TTC549 (cell line): ENCODE results near the gene CCHCR1.

Experiments used
- FAIRE-seq: peaks from 2 replicates; lab custom pipeline; 2012; peaks lifted over from hg19 to GRCh38; lab: Jason Lieb, UNC

Gene CCHCR1

DNA sequence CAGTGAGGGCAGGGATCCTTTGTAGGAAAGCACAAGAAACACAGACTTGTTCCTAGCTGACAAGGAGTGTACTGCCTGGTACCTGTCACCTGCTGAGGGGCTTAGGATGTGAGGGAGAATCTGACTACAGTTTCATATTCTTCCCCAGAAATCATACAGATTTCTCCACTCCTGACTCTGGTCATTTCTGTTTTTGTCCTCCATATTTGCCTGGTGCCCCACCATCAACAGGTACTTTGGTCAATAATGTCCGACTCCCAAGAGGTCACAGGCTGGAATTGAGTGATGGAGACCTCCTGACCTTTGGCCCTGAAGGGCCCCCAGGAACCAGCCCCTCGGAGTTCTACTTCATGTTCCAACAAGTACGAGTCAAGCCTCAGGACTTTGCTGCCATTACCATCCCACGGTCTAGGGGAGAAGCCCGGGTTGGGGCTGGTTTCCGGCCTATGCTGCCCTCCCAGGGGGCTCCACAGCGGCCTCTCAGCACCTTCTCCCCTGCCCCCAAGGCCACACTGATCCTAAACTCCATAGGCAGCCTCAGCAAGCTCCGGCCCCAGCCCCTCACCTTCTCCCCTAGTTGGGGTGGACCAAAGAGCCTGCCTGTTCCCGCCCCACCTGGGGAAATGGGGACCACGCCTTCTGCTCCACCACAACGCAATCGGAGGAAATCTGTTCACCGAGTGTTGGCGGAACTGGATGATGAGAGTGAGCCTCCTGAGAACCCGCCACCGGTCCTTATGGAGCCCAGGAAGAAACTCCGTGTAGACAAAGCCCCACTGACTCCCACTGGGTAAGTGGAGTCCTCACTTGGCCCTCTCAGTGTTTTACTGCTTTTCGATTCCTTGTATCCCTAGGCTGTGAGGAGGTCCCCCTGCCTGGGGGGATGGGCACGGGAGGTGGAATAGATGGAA, 3.9 kb upstream of the CCHCR1 start:
- FAIRE-seq, result no peak

DNA sequence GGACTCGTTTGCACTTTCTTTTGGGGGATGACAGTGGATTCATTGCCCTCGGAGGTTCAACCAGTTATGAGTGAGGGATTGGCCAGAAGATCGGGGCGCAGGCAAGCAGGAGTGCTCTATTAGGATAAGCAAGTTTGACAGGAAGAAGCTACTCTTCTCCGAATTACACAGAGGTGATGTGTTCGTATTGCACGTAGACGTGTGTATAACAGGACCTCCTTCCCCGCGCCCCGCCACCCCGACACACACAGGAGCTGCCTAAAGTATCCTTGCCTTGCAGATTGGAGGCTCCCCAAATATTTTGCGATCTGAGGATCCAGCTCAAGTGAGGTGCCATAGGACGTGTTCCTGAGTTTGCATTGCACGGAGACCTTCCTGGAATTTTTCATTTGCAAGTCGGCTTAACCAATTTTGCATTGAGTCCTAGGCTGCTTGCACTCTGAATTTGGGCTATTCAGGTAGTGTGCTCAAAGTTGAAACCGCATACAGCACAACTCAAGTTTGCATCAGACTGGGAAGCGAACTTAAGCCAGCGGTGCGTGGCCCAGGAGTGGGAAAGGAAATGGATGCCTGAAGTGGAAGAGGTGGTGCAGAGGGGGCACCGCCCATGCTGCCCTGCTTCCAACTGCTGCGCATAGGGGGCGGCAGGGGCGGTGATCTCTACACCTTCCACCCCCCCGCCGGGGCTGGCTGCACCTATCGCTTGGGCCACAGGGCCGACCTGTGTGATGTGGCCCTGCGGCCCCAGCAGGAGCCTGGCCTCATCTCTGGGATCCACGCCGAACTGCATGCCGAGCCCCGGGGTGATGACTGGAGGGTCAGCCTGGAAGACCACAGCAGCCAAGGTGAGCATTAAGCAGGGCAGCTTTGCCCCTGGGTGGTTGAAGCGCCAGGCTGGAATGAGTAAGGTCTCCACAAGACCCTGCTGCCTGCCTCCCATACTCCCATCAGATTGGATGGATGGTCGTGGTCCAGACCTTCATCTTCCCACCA, 1.6 kb upstream of the CCHCR1 start:
- FAIRE-seq, result no peak

DNA sequence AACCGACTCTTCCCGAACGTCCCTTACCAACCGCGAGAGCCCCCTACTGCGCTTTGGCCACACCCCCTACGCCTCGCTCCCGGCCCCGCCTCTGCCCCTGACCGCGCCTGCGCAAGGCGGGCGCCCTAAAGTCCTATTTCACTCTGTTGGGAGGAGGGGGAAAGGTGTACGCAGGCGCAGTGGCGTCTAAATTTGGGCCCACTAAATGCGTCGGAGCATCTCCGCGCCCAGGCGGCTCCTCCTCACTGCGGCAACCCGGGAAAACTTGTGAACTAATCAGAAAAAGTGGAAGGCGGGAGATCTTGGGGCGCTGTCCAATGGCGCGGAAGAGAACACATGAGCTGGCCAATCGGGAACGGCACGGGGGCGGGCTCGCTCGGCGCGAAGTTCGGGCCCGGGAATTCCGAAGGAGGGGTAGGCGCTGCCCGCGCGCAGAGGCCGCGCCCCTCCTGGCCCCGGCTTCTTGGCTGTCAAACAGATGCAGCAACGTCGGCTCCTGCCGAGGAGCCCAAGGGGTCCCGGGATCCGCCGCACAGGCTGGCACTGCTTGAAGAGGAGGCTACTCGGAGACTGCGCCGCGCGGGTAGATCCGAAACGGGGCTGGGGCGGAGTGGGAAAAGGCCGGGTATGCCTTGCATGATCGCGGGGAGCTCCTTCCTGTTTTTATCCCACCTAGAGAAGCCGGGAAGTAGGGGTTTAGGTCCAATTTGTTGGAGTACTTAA, 699 bp upstream of the CCHCR1 start, which contains the start of gene TCF19:
Gene TCF19 (plus strand): TSS at position 450 of the 723 bp plus-strand sequence. CDS start 881 bp downstream, outside the sequence.
- peak; percentile 92 for FAIRE-seq

DNA sequence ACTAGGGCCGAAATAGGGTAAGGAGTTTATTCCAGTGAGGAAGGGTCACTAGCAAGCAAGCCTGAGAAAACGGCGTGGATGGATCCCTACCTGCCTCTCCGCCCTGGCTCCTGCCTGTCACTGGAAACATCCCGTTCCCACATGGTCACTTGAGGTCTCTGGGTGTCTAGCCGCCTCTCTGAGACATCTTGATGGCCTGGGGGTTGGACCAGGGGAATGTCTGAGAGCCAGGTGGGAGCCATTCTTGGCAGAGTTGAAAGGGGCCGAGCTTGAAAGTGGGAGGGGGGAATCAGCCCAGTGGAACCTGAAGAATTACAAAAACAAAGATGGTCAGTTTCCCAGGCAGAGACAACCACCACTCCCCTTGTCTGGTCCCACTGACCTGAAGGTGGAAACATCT, 961 bp downstream of the CCHCR1 start:
- no peak for FAIRE-seq

DNA sequence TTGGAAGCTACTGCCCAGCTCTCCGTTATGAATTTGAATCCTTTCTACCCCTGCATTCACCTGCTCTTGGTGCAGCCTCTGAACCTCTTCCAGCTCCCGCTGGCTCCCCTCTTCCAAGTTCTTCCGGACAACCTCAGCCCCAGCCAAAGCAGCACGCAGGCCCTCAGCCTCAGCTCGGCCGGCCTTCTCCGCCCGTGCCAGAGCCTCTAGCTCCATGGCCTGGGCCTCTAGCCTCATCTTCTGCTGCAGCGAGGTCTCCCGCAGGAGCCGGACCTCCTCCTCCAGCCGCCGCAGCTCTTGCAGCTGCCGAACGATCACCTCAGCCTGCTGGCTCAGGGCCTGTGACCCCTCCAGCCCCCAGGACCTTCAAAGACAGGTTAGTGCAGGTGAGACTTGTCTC, 3.2 kb downstream of the CCHCR1 start:
- FAIRE-seq, result no peak

DNA sequence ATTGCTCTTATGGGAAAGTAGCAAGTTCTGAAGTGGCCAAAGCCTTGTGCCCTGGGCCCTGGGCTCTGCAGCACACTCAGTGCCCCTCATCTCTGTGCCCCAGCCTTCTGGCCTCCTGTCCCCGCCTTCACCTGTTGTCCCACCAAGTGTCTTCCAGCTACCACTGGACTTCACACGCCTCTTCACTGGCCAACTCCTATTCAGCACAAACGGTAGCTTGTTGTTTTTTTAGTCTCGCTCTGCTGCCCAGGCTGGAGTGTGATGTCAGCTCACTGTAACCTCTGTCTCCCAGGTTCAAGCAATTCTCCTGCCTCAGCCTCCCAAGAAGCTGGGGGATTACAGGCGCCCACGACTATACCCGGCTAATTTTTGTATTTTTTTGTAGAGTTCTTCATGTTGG, 4.8 kb downstream of the CCHCR1 start:
- FAIRE-seq, result no peak

DNA sequence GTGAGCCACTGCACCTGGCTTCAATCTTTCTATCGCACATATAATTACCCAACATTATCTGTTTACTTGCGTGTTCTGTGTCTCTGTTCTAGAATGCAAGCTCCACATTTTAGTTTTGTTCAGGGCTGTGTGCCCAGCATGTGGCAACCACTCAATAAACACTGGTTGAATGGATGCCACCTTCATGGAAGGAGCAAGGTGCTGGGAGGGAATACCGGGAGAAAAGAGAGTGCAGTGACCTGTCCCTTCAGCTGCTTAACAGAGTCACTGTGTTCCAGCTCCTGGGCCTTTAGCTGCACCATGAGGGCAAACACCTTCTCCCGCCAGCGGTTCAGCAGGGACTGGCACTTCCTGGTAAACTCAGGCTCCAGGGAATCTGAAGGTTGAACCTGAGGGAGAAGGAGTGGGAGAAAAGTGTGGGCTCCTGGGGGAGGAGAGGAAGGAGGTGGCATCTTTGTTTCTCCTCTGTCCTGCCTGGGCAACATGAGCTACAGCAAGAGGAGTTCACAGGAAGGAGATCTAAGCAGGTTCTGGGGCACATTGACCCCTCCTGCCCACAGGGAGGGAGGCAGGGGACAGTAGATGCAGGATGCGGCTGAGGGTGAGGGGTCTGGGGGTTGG, 7.7 kb downstream of the CCHCR1 start:
- no peak for FAIRE-seq

DNA sequence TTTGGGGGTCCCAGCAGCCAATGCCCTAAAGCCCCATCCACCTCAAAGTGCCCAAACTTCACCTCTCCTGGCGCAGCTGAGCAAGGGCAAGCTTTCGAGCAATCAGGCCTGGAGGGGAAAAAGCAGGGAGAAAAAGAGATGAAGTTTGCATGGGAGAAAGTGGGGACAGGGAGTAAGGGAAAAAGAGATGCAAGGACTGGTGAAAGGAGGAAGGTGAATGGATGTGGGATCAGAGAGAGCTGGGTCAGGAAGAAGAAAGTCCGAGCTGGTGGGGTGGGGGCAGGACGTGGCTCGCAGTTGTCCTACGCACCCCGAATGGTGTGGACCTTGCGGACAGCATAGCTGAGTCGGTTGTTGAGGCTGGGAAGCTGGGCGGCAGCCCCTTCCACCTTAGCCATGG, 12.2 kb downstream of the CCHCR1 start:
- FAIRE-seq, result no peak

DNA sequence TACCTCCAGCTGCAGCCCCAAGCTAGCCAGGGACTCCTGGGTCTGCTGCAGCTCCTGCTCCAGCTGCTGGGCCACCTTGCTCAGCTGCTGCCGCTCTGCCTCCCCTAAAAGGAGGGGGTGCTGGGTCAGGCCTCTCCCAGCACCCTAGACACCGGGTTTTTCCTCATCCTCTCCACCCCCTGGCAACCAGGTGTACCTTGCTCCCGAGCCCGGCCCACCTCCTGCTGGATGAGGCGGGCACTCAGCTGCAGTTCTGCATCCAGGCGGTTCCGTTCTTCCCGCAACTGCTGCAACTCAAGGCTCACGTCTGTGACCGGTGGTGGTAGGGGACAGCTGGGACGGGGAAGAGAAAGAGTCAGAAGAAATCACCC, 12.6 kb downstream of the CCHCR1 start:
- FAIRE-seq, result no peak

DNA sequence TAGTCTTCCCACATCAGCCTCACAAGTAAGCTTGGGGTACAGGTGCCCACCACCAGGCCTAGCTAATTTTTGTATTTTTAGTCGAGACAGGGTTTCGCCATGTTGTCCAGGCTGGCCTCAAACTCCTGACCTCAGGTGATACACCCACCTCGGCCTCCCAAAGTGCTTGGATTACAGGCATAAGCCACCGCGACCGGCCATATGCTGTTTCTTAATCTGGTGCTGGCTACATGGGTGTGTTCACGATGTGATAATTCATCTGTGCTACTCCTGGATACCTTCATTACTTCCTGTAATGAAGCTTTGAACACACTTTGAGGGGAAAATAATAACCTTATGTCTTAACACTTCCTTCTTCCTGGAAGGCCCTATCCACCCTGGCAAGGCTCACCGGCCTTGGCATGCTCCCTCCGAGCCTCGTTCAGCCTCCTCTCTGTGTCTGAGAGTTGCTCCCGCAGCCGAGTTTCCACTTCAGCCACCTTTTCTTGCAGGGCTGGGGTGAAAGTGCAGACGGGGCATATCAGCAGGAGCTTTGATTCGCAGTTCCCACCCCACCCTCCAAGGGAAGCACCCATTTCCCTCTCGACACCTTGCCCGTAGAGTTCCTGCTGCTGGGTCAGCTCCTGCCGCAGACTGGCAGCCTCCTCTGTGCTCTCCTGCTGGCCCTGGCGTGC, 13.2 kb downstream of the CCHCR1 start:
- FAIRE-seq, result no peak

DNA sequence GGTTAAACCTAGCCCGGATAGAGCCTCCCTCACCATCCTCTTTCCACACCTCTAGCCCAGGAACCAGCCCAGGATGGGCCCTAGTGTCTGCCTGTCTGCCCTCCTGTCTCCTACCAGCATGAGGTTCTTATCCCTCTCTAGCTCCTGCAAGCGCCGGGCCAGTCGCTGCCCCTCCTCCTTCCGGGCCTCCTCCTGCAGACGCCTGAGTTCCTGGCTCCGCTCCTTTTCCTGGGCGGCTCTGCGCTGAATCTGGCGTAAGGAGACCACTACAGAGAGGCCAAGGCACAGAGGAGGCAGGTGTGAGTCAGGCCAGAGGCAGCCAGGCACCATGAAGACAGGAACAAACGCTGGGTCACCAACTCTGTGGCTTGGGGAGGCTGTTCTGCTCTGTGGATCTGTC, 14.5 kb downstream of the CCHCR1 start:
- no peak for FAIRE-seq

DNA sequence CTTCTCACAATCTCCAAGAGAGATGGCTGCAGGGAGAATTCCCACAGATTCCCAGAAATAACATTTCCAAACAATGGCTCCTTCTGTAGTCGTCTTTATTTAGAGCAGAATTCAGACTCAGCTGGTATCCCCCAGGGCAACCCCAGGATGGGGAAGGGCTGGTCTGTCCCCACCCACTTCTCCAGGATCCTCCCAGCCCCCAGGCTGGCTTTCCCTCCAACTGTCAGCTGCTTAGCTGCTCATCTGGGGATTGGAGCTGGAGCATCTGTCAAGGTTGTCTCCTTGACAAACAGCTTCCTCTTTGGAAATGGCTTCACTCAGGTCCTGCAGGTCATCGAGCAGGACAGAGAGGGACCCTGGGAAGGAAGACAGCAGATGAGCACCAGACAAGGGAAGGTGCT, 15.2 kb downstream of the CCHCR1 start:
- no peak for FAIRE-seq

DNA sequence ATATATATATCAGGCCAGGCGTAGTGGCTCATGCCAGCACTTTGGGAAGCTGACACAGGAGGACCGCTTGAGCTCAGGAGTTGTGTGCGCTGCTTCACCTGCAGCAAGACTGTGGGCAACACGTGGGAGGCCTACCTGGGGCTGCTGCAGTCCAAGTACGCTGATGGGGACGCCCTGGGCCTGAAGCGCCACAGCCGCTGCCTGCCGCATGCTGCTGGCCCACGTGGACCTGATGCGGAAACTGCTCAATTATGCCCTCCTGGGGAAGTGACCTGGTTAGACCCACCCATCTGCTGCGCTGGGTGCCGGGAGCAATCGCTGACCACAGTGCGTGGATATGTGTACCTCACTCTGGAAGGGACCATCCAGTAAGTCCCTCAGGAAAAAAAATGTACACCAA, 17.0 kb downstream of the CCHCR1 start:
- no peak for FAIRE-seq

DNA sequence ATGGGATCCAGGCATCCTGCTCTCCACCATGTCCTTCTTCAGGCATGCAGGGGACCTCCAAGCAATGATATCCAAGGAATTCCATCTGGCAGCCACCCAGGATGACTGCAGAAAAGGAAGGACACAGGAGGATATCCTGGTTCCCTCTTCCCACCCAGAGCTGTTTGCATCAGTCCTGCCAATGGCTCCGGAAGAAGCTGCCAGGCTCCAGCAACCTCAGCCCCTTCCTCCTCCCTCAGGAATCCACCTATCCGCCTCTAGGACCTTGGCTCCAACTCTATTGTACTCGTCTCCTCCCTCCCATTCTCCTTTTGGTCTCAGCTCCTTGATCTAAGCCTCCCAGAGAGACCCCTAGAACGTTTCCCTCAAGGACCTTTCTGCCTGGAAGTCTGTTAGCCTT, 18.0 kb downstream of the CCHCR1 start:
- no peak for FAIRE-seq

DNA sequence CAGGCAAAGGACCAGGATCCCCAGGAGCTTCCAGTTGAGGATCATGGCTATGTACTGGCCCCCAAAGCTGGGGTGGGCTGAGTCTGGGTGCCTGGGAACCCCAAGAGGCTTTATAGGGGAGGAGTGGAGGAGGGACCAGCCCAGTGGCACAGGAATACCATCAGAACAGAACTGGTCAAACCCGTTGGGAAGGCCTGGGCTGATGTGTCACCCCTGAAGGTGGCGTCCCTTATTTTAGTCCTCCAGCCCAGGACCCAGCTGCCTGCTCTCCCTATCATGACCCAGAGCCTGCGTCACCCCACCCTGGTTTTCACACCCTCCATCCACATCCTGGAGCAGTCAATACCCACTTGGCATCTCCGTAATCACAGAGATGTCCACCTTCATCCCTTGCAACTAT, 18.6 kb downstream of the CCHCR1 start, which contains the start of gene PSORS1C2:
Gene PSORS1C2 (minus strand): TSS at position 85 of the 400 bp plus-strand sequence. CDS start 40 bp downstream, at position 45.
- FAIRE-seq, result no peak

DNA sequence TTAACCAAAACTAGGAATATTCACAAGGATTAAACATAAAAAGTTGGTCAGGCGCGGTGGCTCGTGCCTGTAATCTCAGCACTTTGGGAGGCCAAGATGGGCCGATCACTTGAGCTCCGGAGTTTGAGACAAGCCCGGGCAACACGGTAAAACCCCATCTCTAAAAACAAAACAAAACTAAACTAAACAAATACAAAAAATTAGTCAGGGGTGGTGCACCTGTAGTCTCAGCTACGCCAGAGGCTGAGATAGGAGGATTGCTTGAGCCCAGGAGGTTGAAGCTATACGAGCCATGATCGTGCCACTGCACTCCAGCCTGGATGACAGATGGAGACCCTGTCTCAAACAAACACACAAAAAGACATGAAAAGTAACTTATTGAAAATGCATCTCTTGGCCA, 21.9 kb downstream of the CCHCR1 start:
- FAIRE-seq, result no peak

DNA sequence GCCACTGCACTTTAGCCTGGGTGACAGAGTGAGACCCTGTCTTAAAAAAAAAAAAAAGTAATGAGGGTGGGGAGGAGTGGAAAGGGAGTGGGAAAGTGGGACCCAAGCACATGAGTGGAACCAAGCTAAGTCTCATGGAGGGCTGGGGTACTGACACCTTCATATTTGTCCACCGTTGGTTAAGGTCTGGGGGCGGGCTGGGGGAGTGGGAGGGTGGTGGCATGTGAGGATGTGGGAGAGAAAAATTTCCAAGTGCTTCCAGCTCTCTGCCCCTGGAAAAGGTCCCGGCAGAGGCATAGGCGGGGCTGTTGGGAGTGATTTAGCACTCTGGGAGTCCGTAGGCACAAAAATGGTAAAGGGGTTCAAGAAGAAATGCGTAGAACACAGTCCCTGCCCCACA, 24.8 kb downstream of the CCHCR1 start:
- FAIRE-seq, result no peak

DNA sequence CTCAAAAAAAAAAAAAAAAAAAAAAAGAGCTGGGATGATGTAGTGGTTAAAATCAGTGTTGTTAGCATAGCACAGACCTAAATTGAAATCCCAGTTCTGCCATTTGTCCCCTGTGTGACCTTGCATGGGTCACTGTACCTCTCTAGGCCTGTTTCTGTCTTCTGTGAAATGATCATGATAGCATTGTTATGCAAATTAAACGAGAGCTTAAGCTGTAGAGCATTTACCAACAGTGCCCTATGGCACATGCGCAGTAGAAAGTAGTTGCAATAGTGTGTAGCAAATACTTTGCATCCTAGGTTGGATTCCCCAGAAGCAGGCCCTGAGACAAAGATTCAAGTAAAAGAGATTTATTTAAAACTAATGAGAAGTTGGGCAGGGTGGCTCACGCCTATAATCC, 26.0 kb downstream of the CCHCR1 start:
- FAIRE-seq, result no peak

DNA sequence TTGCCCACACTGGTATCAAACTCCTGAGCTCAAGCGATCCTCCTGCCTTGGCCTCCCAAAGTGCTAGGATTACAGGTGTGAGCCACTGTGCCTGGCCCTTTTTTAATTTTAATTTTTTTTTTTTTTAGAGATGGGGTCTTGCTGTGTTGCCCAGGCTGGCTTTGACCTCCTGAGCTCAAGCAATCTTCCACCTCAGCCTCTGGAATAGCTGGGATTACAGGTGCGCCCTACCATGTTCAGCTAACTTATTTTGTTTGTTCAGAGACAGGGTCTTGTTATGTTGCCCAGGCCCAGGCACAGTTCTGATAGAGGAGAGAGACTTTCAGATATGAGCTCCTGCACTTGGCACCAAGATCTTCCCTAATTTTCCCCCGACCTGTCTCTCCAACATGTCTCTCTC, 26.9 kb downstream of the CCHCR1 start:
- no peak for FAIRE-seq

DNA sequence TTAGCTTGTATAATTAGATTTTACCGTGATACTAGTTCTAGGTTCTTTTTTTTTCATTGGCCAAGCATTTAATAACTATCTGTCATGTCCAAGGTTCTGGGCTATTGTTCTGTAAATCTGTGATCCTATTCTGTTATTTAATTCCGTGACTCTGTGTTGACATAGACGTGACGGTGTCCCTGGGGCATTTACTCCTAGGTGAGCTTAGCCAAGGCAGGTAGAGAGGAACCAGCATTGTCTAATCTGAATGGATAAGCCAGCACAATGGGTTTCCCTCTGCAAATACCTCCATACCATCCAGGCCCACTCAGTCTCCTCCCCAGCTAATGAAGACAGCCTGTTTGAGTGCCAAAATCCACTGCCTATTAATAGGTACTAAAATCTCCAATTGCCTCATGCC, 28.5 kb downstream of the CCHCR1 start:
- no peak for FAIRE-seq

DNA sequence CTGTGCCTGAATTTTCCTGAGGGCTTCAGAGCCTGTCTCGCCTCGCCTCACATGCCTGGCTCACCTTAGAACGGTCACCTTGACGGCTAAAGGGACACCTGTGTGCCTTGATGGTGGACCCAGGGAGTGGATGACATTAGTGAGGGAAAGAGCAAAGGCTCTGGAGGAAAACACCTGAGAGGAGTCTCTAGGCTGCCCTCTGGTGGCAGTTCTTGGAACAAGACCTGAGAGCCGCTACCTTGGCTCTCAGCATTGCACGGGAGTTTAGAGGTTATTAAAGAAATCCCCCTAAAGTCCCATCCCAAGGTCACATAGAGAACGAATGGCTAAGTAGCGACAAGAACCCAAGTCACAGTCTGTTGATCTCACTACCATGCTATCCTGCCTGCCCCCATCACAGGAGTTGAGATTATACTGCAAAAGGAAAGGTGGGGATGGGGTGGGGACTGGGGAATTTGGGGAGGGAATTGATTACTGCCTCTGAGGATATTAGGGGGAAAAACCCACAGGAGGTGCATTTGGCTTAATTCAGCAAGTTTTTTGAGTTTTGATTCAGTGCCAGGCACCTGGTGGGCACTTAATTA, 29.4 kb downstream of the CCHCR1 start:
- no peak for FAIRE-seq
